GM23248 (cell line): ENCODE data around the gene WDR4. TPM values are rescaled to one million over a fixed set of nuclear protein-coding genes. Genes with fewer than 3 reads are reported as not detected.
"Not testable (repeated sequence)": the region's sequence is repeated elsewhere in the genome, so short reads cannot be mapped to it uniquely, and the experiment has no call there.

Experiments used
- DNase-seq: peaks from one replicate; pipeline ENCODE4 v3.0.0-alpha.2; 2015
- H2AFZ ChIP-seq: fragments of 200-600 bp; sonication (generic); 2 replicates; pipeline ENCODE4 v1.6.1; 2016; ENCODE audit warnings: antibody characterized with exemption
- H3F3A ChIP-seq: fragments of 200-600 bp; sonication (generic); 2 replicates; pipeline ENCODE4 v1.6.1; 2016; ENCODE audit warnings: mild to moderate bottlenecking, antibody characterized with exemption, mixed run types; ENCODE audit not compliant: insufficient read depth
- H3K27ac ChIP-seq: fragments of 200-600 bp; sonication (generic); 2 replicates; pipeline ENCODE4 v1.5.1; 2016; ENCODE audit warnings: mild to moderate bottlenecking
- H3K27me3 ChIP-seq: fragments of 200-600 bp; sonication (generic); replicated peaks from 2 replicates; pipeline ENCODE4 v1.6.1; 2016; ENCODE audit warnings: mild to moderate bottlenecking; ENCODE audit not compliant: insufficient read depth
- H3K36me3 ChIP-seq: fragments of 200-600 bp; sonication (generic); 2 replicates; pipeline ENCODE4 v1.6.1; 2016; ENCODE audit warnings: low read depth, mild to moderate bottlenecking
- H3K4me1 ChIP-seq: fragments of 200-600 bp; sonication (generic); 2 replicates; pipeline ENCODE4 v1.6.1; 2016; ENCODE audit warnings: mild to moderate bottlenecking; ENCODE audit not compliant: insufficient read depth
- H3K4me2 ChIP-seq: fragments of 200-600 bp; sonication (generic); one replicate; pipeline ENCODE4 v1.6.1; 2016; ENCODE audit warnings: mild to moderate bottlenecking; ENCODE audit not compliant: unreplicated experiment
- H3K4me3 ChIP-seq: fragments of 200-600 bp; sonication (generic); 2 replicates; pipeline ENCODE4 v1.5.1; 2016; ENCODE audit warnings: mild to moderate bottlenecking
- H3K79me2 ChIP-seq: fragments of 200-600 bp; sonication (generic); 2 replicates; pipeline ENCODE4 v1.6.1; 2016; ENCODE audit warnings: mild to moderate bottlenecking; ENCODE audit not compliant: insufficient read depth
- H3K9ac ChIP-seq: fragments of 200-600 bp; sonication (generic); 2 replicates; pipeline ENCODE4 v1.6.1; 2016; ENCODE audit warnings: mild to moderate bottlenecking
- H3K9me2 ChIP-seq: fragments of 200-600 bp; sonication (generic); 2 replicates; pipeline ENCODE4 v1.6.1; 2016; ENCODE audit warnings: mixed run types, mild to moderate bottlenecking, moderate library complexity; ENCODE audit not compliant: insufficient read depth
- H3K9me3 ChIP-seq: fragments of 200-600 bp; sonication (generic); one replicate; pipeline ENCODE4 v1.6.1; 2017; ENCODE audit warnings: low read depth
- H4K20me1 ChIP-seq: fragments of 200-600 bp; sonication (generic); 2 replicates; pipeline ENCODE4 v1.6.0; 2016; ENCODE audit not compliant: insufficient read depth
- EZH2 ChIP-seq: fragments of 200-600 bp; sonication (generic); IDR thresholded peaks from 2 replicates; pipeline ENCODE4 v1.6.1; 2018; ENCODE audit warnings: antibody characterized with exemption, mild to moderate bottlenecking; ENCODE audit not compliant: insufficient read depth, poor library complexity, severe bottlenecking
- EZH2phosphoT487 ChIP-seq: fragments of 200-600 bp; sonication (generic); IDR thresholded peaks from 2 replicates; pipeline ENCODE4 v1.6.1; 2018; ENCODE audit warnings: antibody characterized with exemption, moderate library complexity, mild to moderate bottlenecking, low read depth; ENCODE audit not compliant: insufficient read depth
- WGBS, 2 experiments: methylation state at CpG; one replicate each; pipeline ENCODE4 v1.1.6; 2015 to 2017; ENCODE audit warnings: low lambda C conversion rate in 2 of 2, low coverage in 1 of 2; ENCODE audit errors: missing lambda C conversion rate in 2 of 2; 5-methylcytosine and 5-hydroxymethylcytosine counted together
- in situ Hi-C: fragments of 300-500 bp; cut with MboI; formaldehyde crosslinking; loops from 2 replicates; pipeline ENCODE4 v1.15.0; 2020
- polyA plus RNA-seq: library from polyadenylated mRNA; unstranded; fragments of >200 nt; fragmentation: Nextera tagmentation; extraction: Ambion mirVana; gene quantifications from 2 replicates; pipeline ENCODE4 v1.2.1, GENCODE V29; 2016
- total RNA-seq: library from RNA; depleted of rRNA; stranded (reverse); fragments of >200 nt; shearing (Covaris generic); gene quantifications from 2 replicates; pipeline ENCODE4 v1.2.3, GENCODE V29; 2014

Gene WDR4
- total and polyA plus RNA-seq, 2 experiments from 2014 or later: 11.9 to 13.5 TPM

GRCh38 chr21:42913476-42913875 lies 34.1 kb upstream of the WDR4 start:
- no peak for DNase-seq
- in situ Hi-C loops: no loop called here
- no peak for TF ChIP-seq EZH2
- TF ChIP-seq EZH2phosphoT487: no peak
- Histone ChIP-seq H3K9ac (no peak overlapping the region), H3K79me2 (no peaks in the 10 kb centered on the region), H3K4me2 (no peak overlapping the region), H3F3A (0 out of 2 replicates have a peak, but pooled peaks cover 5% of the 10 kb centered on the region), H3K36me3 (peaks cover 26% of the 10 kb centered on the region), H4K20me1 (no peaks in the 10 kb centered on the region), H3K4me1 (peaks cover 9% of the 10 kb centered on the region), H3K9me3 (no peaks in the 10 kb centered on the region), H3K27me3 (no peaks in the 10 kb centered on the region), H3K4me3 (no peak overlapping the region), H2AFZ (no peak overlapping the region), H3K27ac (no peak overlapping the region), H3K9me2 (no peaks in the 10 kb centered on the region)
- 59 to 66% methylated on average over 7 of the region's 7 CpGs for WGBS, 2 experiments

GRCh38 chr21:42911920-42912319 lies 32.6 kb upstream of the WDR4 start:
- DNase-seq, H3K4me2 ChIP-seq, H3K79me2 ChIP-seq, in situ Hi-C loops, H3K27ac ChIP-seq, H3K4me3 ChIP-seq, H3K9me2 ChIP-seq, H3K9ac ChIP-seq, H2AFZ ChIP-seq, H3K9me3 ChIP-seq, H3K4me1 ChIP-seq, H3F3A ChIP-seq, H3K27me3 ChIP-seq, H4K20me1 ChIP-seq: not testable (repeated sequence)
- 97 to 98% methylated on average over 6 of the region's 6 CpGs for WGBS, 2 experiments
- peaks cover 27% of the 10 kb centered on the region for H3K36me3 ChIP-seq

GRCh38 chr21:42908484-42908883 lies 29.1 kb upstream of the WDR4 start:
- H3K27me3 ChIP-seq, H4K20me1 ChIP-seq, DNase-seq, H3K9me2 ChIP-seq, H3K4me2 ChIP-seq, H3K27ac ChIP-seq, H3K4me3 ChIP-seq, H3K4me1 ChIP-seq, in situ Hi-C loops, H3K9me3 ChIP-seq, H3K9ac ChIP-seq, H2AFZ ChIP-seq, H3F3A ChIP-seq: not testable (repeated sequence)
- peaks cover 30% of the 10 kb centered on the region for H3K79me2 ChIP-seq
- 96 to 99% methylated on average over 8 to 9 of the region's 9 CpGs for WGBS, 2 experiments
- peaks cover 48% of the 10 kb centered on the region for H3K36me3 ChIP-seq

GRCh38 chr21:42906233-42906632 lies 26.9 kb upstream of the WDR4 start:
- TF ChIP-seq EZH2 (no peak), EZH2phosphoT487 (no peak)
- Histone ChIP-seq H2AFZ (no peak overlapping the region), H3K27ac (no peak overlapping the region), H4K20me1 (0 out of 2 replicates have a peak, but pooled peaks cover 3% of the 10 kb centered on the region), H3K9me3 (no peaks in the 10 kb centered on the region), H3F3A (no peaks in the 10 kb centered on the region), H3K4me3 (no peak overlapping the region), H3K4me2 (no peak overlapping the region), H3K4me1 (no peaks in the 10 kb centered on the region), H3K36me3 (peaks cover 52% of the 10 kb centered on the region), H3K9me2 (no peaks in the 10 kb centered on the region), H3K27me3 (no peaks in the 10 kb centered on the region), H3K79me2 (peaks cover 53% of the 10 kb centered on the region), H3K9ac (no peak overlapping the region)
- in situ Hi-C loops: no loop called here
- WGBS, 2 experiments: 96 to 97% methylated on average over 16 of the region's 16 CpGs
- no peak for DNase-seq

GRCh38 chr21:42905195-42905594 lies 25.9 kb upstream of the WDR4 start:
- no peak overlapping the region for H3K27ac ChIP-seq
- no peak for DNase-seq
- H3K27me3 ChIP-seq: no peaks in the 10 kb centered on the region
- TF ChIP-seq EZH2 (no peak), EZH2phosphoT487 (no peak)
- peaks cover 50% of the 10 kb centered on the region for H3K36me3 ChIP-seq
- peaks cover 63% of the 10 kb centered on the region for H3K79me2 ChIP-seq
- H3K9me3 ChIP-seq: no peaks in the 10 kb centered on the region
- H3F3A ChIP-seq: no peaks in the 10 kb centered on the region
- in situ Hi-C loops: no loop called here
- 0 out of 2 replicates have a peak, but pooled peaks cover 3% of the 10 kb centered on the region for H4K20me1 ChIP-seq
- H2AFZ ChIP-seq: no peak overlapping the region
- 96 to 98% methylated on average over 8 of the region's 8 CpGs for WGBS, 2 experiments
- no peaks in the 10 kb centered on the region for H3K4me1 ChIP-seq
- no peak overlapping the region for H3K4me2 ChIP-seq
- no peak overlapping the region for H3K9ac ChIP-seq
- H3K9me2 ChIP-seq: no peaks in the 10 kb centered on the region
- H3K4me3 ChIP-seq: no peak overlapping the region
